K562 (cell line): Measurements from ENCODE around the gene RYR1. TPM values are rescaled to one million over a fixed set of nuclear protein-coding genes. Genes with fewer than 3 reads are reported as not detected.

Experiments
- ARID2 ChIP-seq: fragments of 450-650 bp; IDR thresholded peaks from 2 replicates; pipeline ENCODE4 v1.6.1; 2017; ENCODE audit warnings: antibody characterized with exemption, mild to moderate bottlenecking
- CHCHD3 ChIP-seq: fragments of 250-450 bp; sonication (Bioruptor Pico); IDR thresholded peaks from 2 replicates; pipeline ENCODE4 v2.1.2; 2022; ENCODE audit warnings: mild to moderate bottlenecking
- ETV6 ChIP-seq, 3 experiments: fragments of 150-350 bp in 1 of 3; sonication (generic) in 1 of 3; formaldehyde crosslinking in 1 of 3; IDR thresholded peaks; 2 replicates each; pipeline versions ENCODE4 v1.6.1 to v1.8.0; 2014 to 2022; ENCODE audit warnings: borderline replicate concordance in 2 of 3, low read depth in 2 of 3, antibody characterized with exemption in 1 of 3, low read length in 1 of 3, mild to moderate bottlenecking in 1 of 3, missing genetic modification reagents in 1 of 3
- FOXK2 ChIP-seq, 2 experiments: fragments of 450-650 bp; IDR thresholded peaks in 1 of 2; conservative IDR thresholded peaks in 1 of 2; 2 replicates each; pipeline ENCODE4 v1.6.1; 2016; ENCODE audit warnings: low read depth in 2 of 2, mild to moderate bottlenecking in 1 of 2
- HNRNPUL1 ChIP-seq: fragments of 200-400 bp; formaldehyde crosslinking; IDR thresholded peaks from 2 replicates; pipeline ENCODE4 v1.6.1; 2017; ENCODE audit warnings: low read length
- IFI16 ChIP-seq: fragments of 250-450 bp; sonication (Bioruptor Pico); IDR thresholded peaks from 2 replicates; pipeline ENCODE4 v2.1.2; 2022; ENCODE audit warnings: mild to moderate bottlenecking, inconsistent platforms
- MAFG ChIP-seq: fragments of 450-650 bp; conservative IDR thresholded peaks from 2 replicates; pipeline ENCODE4 v1.6.1; 2016; ENCODE audit warnings: missing genetic modification characterization, missing compliant biosample characterization
- MYBL2 ChIP-seq, 2 experiments: fragments of 450-650 bp in 1 of 2; sonication (generic) in 1 of 2; formaldehyde crosslinking in 1 of 2; IDR thresholded peaks; 2 replicates each; pipeline versions ENCODE4 v1.6.1 to v1.8.1; 2017 to 2022; ENCODE audit warnings: borderline replicate concordance in 1 of 2, inconsistent platforms in 1 of 2, low read depth in 1 of 2, mild to moderate bottlenecking in 1 of 2, missing genetic modification reagents in 1 of 2, moderate library complexity in 1 of 2
- NR2F6 ChIP-seq: fragments of 450-650 bp; formaldehyde crosslinking; IDR thresholded peaks from 2 replicates; pipeline ENCODE4 v1.4.0; 2020; ENCODE audit warnings: mild to moderate bottlenecking
- POU5F1 ChIP-seq: fragments of 150-350 bp; IDR thresholded peaks from 2 replicates; pipeline ENCODE4 v1.6.1; 2014; ENCODE audit warnings: borderline replicate concordance, low read length, low read depth, mild to moderate bottlenecking; ENCODE audit not compliant: partially characterized antibody
- STAT5B ChIP-seq: fragments of 250-450 bp; sonication (Bioruptor Pico); IDR thresholded peaks from 2 replicates; pipeline ENCODE4 v1.8.0; 2021; ENCODE audit warnings: mild to moderate bottlenecking, inconsistent platforms
- TRIM28 ChIP-seq: fragments of 450-650 bp; IDR thresholded peaks from 2 replicates; pipeline ENCODE4 v1.6.1; 2017
- YBX1 ChIP-seq: fragments of 450-650 bp; IDR thresholded peaks from 2 replicates; pipeline ENCODE4 v1.7.1; 2016; ENCODE audit warnings: mild to moderate bottlenecking
- ZNF274 ChIP-seq: IDR thresholded peaks from 2 replicates; pipeline ENCODE4 v1.6.1; 2011; ENCODE audit warnings: low read depth, mild to moderate bottlenecking, low read length, moderate library complexity, borderline replicate concordance
- ZNF41 ChIP-seq: fragments of 250-450 bp; sonication (Bioruptor Pico); conservative IDR thresholded peaks from 2 replicates; pipeline ENCODE4 v1.4.0; 2020; ENCODE audit warnings: mild to moderate bottlenecking
- ZNF75A ChIP-seq: fragments of 450-650 bp; formaldehyde crosslinking; IDR thresholded peaks from 2 replicates; pipeline ENCODE4 v1.4.0; 2020; ENCODE audit warnings: mild to moderate bottlenecking
- polyA plus RNA-seq, 8 experiments: library from polyadenylated mRNA; depleted of rRNA in 4 of 8; stranded (reverse) in 5 of 8; unstranded in 3 of 8; fragments of >200 nt; fragmentation: Nextera tagmentation in 2 of 8; fragmentation: Illumina TruSeq in 1 of 8; extraction: Ambion mirVana in 2 of 8; extraction: Trizol in 1 of 8; gene quantifications; 2 replicates each; pipeline versions ENCODE4 v1.2.1 to v1.2.3, GENCODE V29; 2011 to 2014; ENCODE audit warnings: inconsistent platforms in 1 of 8, missing spikeins in 1 of 8
- total RNA-seq, 7 experiments: library from RNA; depleted of rRNA in 6 of 7; stranded (reverse); fragments of >200 nt in 6 of 7; fragmentation: Illumina TruSeq in 2 of 7; extraction: Trizol in 2 of 7; gene quantifications; 2 replicates each; pipeline versions ENCODE4 v1.2.1 to v1.2.3, GENCODE V29; 2011 to 2021; ENCODE audit warnings: low replicate concordance in 1 of 7
- TF ChIP-seq, protein P1 (sequence below): sonication (generic); formaldehyde crosslinking; IDR thresholded peaks from 2 replicates; pipeline ENCODE4 v1.8.0; 2022; ENCODE audit warnings: mild to moderate bottlenecking, missing genetic modification reagents
- TF ChIP-seq, protein P2 (sequence below): IDR thresholded peaks from 2 replicates; pipeline ENCODE4 v1.6.1; 2016; ENCODE audit warnings: missing genetic modification characterization, missing compliant biosample characterization
- TF ChIP-seq, protein P3 (sequence below): sonication (generic); formaldehyde crosslinking; IDR thresholded peaks from 2 replicates; pipeline ENCODE4 v1.8.0; 2022; ENCODE audit warnings: mild to moderate bottlenecking, missing genetic modification reagents, borderline replicate concordance
- TF ChIP-seq, protein P4 (sequence below): fragments of 450-650 bp; conservative IDR thresholded peaks from 2 replicates; pipeline ENCODE4 v1.6.1; 2016; ENCODE audit warnings: missing genetic modification characterization, low read depth, mild to moderate bottlenecking, control low read depth, missing compliant biosample characterization

RYR1 gene
- total and polyA plus RNA-seq, 9 of the 15 experiments (the other 6 are each of a cell fraction or from before 2014, with no cell fraction given): 0.11 to 7.4 (median 3.7) TPM

DNA sequence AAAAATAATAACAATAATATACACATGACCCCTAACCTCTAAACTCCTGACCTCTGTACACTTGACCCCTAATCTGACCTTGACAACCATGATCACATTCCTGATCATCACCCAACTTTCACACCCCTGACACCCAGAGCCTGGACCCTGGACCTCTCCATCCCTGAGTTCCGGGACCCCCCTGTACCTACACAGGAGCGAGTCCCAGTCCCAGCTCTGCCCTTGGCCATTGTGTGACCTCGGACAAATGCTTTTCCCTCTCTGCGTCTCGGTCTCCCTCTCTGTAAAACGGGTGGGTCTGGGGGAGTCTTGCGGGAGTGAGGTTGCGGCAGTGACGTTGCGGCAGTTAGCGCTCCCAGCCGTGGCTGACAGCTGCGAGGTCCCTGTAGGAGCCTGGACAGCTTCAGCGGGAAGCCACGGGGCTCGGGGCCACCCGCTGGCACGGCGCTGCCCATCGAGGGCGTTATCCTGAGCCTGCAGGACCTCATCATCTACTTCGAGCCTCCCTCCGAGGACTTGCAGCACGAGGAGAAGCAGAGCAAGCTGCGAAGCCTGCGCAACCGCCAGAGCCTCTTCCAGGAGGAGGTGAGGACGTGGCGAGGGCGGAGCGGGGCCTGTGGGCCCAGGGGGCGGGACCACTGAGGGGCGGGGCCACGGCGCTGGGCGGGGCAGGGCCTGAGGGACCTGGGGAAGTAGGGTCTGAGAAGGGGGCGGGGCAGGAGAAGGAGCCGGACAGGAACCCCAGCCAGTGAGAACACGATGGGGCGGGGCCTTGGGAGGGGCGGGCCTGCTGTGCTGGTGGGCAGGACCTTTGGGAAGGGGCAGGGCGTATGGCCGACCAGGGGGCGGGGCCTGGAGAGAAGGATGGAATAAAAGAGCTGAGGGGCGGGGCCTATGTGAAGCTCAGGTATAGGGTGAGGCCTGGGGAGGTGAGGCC lies 19.2 kb downstream of the RYR1 start (continued):
- TF ChIP-seq, protein P1, sequence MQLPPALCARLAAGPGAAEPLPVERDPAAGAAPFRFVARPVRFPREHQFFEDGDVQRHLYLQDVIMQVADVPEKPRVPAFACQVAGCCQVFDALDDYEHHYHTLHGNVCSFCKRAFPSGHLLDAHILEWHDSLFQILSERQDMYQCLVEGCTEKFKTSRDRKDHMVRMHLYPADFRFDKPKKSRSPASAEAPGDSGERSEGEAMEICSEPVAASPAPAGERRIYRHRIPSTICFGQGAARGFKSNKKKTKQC: peak; percentile 89; the same call in 1 of the 2 replicates
- TF ChIP-seq CHCHD3 (CRISPR knock-in tag) (no peak), MAFG (tag) (no peak), ARID2 (no peak), ZNF274 (no peak), YBX1 (no peak), ETV6 (IDR thresholded peaks at IDR 0.05; ENCODE audit: borderline replicate concordance in 1 of 2, low read depth in 2 of 2, low read length in 1 of 2) (no peak), ETV6 (CRISPR knock-in tag; IDR thresholded peaks at IDR 0.05; ENCODE audit: borderline replicate concordance) (no peak), HNRNPUL1 (no peak), FOXK2 (conservative IDR thresholded peaks at IDR 0.05 in 1 of 2, IDR thresholded peaks at IDR 0.05 in 1 of 2; ENCODE audit: low read depth in 2 of 2) (no peak), MYBL2 (IDR thresholded peaks at IDR 0.05; ENCODE audit: low read depth) (no peak), MYBL2 (CRISPR knock-in tag; IDR thresholded peaks at IDR 0.05; ENCODE audit: borderline replicate concordance) (no peak), POU5F1 (no peak), TRIM28 (no peak), STAT5B (CRISPR knock-in tag) (no peak), IFI16 (CRISPR knock-in tag) (no peak), ZNF41 (CRISPR knock-in tag) (no peak), ZNF75A (CRISPR knock-in tag) (no peak), NR2F6 (CRISPR knock-in tag) (no peak)
- TF ChIP-seq, protein P2, sequence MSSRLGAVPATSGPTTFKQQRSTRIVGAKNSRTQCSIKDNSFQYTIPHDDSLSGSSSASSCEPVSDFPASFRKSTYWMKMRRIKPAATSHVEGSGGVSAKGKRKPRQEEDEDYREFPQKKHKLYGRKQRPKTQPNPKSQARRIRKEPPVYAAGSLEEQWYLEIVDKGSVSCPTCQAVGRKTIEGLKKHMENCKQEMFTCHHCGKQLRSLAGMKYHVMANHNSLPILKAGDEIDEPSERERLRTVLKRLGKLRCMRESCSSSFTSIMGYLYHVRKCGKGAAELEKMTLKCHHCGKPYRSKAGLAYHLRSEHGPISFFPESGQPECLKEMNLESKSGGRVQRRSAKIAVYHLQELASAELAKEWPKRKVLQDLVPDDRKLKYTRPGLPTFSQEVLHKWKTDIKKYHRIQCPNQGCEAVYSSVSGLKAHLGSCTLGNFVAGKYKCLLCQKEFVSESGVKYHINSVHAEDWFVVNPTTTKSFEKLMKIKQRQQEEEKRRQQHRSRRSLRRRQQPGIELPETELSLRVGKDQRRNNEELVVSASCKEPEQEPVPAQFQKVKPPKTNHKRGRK (tag): no peak
- TF ChIP-seq, protein P3, sequence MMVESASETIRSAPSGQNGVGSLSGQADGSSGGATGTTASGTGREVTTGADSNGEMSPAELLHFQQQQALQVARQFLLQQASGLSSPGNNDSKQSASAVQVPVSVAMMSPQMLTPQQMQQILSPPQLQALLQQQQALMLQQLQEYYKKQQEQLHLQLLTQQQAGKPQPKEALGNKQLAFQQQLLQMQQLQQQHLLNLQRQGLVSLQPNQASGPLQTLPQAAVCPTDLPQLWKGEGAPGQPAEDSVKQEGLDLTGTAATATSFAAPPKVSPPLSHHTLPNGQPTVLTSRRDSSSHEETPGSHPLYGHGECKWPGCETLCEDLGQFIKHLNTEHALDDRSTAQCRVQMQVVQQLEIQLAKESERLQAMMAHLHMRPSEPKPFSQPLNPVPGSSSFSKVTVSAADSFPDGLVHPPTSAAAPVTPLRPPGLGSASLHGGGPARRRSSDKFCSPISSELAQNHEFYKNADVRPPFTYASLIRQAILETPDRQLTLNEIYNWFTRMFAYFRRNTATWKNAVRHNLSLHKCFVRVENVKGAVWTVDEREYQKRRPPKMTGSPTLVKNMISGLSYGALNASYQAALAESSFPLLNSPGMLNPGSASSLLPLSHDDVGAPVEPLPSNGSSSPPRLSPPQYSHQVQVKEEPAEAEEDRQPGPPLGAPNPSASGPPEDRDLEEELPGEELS (CRISPR knock-in tag): peak; percentile 94; the same call in 1 of the 2 replicates
- TF ChIP-seq, protein P4, sequence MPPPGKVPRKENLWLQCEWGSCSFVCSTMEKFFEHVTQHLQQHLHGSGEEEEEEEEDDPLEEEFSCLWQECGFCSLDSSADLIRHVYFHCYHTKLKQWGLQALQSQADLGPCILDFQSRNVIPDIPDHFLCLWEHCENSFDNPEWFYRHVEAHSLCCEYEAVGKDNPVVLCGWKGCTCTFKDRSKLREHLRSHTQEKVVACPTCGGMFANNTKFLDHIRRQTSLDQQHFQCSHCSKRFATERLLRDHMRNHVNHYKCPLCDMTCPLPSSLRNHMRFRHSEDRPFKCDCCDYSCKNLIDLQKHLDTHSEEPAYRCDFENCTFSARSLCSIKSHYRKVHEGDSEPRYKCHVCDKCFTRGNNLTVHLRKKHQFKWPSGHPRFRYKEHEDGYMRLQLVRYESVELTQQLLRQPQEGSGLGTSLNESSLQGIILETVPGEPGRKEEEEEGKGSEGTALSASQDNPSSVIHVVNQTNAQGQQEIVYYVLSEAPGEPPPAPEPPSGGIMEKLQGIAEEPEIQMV (tag): no peak
